Adrenal gland (tissue), 5 donors: ENCODE results near the gene UST.

ENCODE experiments used
- POLR2A ChIP-seq, 2 donors: fragments of 450-650 bp; IDR thresholded peaks; one replicate each; pipeline ENCODE4 v1.6.1; 2017; ENCODE audit warnings: antibody characterized with exemption in 2 of 2, mild to moderate bottlenecking in 2 of 2, moderate library complexity in 1 of 2
- TF ChIP-seq, protein P1 (sequence below), 6 experiments: fragments of 450-650 bp in 4 of 6; fragments of 200-600 bp in 2 of 6; sonication (generic) in 1 of 6; IDR thresholded peaks; 1 replicate in 5 of 6; 2 replicates in 1 of 6; pipeline versions ENCODE4 v1.5.1 to v1.8.0; 2016 to 2021; ENCODE audit warnings: antibody characterized with exemption in 6 of 6, mild to moderate bottlenecking in 2 of 6, moderate library complexity in 1 of 6
- donor health status: DM: no; HTN: no; CAD: no.

DNA sequence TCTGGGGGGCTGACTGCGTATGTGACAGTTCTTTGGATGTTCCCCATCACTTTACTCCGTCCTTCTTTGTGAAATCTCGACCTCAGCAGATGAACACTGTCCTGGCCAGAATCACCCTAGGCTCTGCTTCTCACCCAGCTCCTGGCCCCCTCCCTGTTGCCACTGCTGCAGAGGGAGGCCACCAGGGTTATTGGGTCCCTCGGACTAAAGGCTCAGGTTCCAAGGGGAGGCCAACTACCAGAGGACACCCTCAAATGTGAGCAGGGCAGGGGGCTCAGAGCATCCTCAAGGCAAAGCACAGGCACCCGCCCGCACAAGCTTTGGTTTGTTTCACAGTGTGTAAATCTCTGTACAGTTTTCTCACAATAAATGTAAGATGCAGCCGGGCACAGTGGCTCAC, 269.9 kb downstream of the UST start:
- TF ChIP-seq, protein P1, sequence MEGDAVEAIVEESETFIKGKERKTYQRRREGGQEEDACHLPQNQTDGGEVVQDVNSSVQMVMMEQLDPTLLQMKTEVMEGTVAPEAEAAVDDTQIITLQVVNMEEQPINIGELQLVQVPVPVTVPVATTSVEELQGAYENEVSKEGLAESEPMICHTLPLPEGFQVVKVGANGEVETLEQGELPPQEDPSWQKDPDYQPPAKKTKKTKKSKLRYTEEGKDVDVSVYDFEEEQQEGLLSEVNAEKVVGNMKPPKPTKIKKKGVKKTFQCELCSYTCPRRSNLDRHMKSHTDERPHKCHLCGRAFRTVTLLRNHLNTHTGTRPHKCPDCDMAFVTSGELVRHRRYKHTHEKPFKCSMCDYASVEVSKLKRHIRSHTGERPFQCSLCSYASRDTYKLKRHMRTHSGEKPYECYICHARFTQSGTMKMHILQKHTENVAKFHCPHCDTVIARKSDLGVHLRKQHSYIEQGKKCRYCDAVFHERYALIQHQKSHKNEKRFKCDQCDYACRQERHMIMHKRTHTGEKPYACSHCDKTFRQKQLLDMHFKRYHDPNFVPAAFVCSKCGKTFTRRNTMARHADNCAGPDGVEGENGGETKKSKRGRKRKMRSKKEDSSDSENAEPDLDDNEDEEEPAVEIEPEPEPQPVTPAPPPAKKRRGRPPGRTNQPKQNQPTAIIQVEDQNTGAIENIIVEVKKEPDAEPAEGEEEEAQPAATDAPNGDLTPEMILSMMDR (IDR thresholded peaks at IDR 0.05): no peak
- TF ChIP-seq POLR2A (IDR thresholded peaks at IDR 0.05): no peak
